ENCODE measurements around the gene NUP210L. TPM values are rescaled to one million over a fixed set of nuclear protein-coding genes. Genes with fewer than 3 reads are reported as not detected.

NUP210L gene
- total RNA-seq, 1 experiment from 2014 or later: 0.10 TPM

GRCh38 chr1:154081386-154082126 lies 73.3 kb downstream of the NUP210L start:
- POLR2A ChIA-PET: no interaction called here
- CTCF ChIA-PET: no interaction called here

GRCh38 chr1:154076413-154076812 lies 78.5 kb downstream of the NUP210L start:
- Histone ChIP-seq H3K27ac (ENCODE audit: low read depth, low read length) (no peak overlapping the region), H4K20me1 (ENCODE audit: insufficient read depth) (no peaks in the 10 kb centered on the region), H3K4me1 (ENCODE audit: control insufficient read depth in 1 of 2, insufficient read depth in 2 of 2, low read length in 2 of 2) (no peaks in the 10 kb centered on the region), H2AFZ (ENCODE audit: low read depth, low read length, poor library complexity, severe bottlenecking) (no peak overlapping the region), H3K9ac (ENCODE audit: low read length) (no peak overlapping the region), H3K9me3 (ENCODE audit: control insufficient read depth in 1 of 2, insufficient read depth in 1 of 2, low read depth in 1 of 2, low read length in 2 of 2) (no peaks in the 10 kb centered on the region), H3K4me2 (ENCODE audit: low read length) (no peak overlapping the region), H3K4me3 (replicated peaks in 1 of 2; ENCODE audit: low read depth in 1 of 2, low read length in 2 of 2) (no peak overlapping the region), H3K79me2 (ENCODE audit: insufficient read depth, low read length) (no peaks in the 10 kb centered on the region), H3K36me3 (ENCODE audit: control insufficient read depth in 1 of 2, insufficient read depth in 2 of 2, low read length in 2 of 2) (no peaks in the 10 kb centered on the region), H3K9me2 (ENCODE audit: insufficient read depth) (no peaks in the 10 kb centered on the region), H3K27me3 (ENCODE audit: insufficient read depth, low read length) (no peaks in the 10 kb centered on the region)
- ChIA-PET CTCF (no interaction called here), POLR2A (no interaction called here), RAD21 (ENCODE audit: low non-redundant PET in 1 of 2, low total read pairs in 2 of 2, uncharacterized antibody in 2 of 2, unreplicated experiment in 2 of 2) (no interaction called here)
- no peak for DNase-seq (ENCODE audit: low read depth, low spot score)
- no peak for ATAC-seq
- no TSS peak for BruUV-seq (replicated peaks)
- intact Hi-C loops (cut with micrococcal nuclease): no loop called here
- no peak for TF ChIP-seq ZFX (IDR thresholded peaks at IDR 0.05)
- no peak for TF ChIP-seq FOSL1 (IDR thresholded peaks at IDR 0.05; ENCODE audit: low read depth)
- TF ChIP-seq SP1 (IDR thresholded peaks at IDR 0.05; ENCODE audit: low read depth): no peak
- TF ChIP-seq SRF (IDR thresholded peaks at IDR 0.05; ENCODE audit: low read depth): no peak
- no peak for TF ChIP-seq REST (IDR thresholded peaks at IDR 0.05; ENCODE audit: low read depth)

More at GRCh38 chr1:154081386-154082126, 73.3 kb downstream of the NUP210L start:
- H2AFZ ChIP-seq (ENCODE audit: low read depth, low read length, poor library complexity, severe bottlenecking): no peak overlapping the region
- no peak overlapping the region for H3K4me2 ChIP-seq (ENCODE audit: low read length)
- H4K20me1 ChIP-seq (ENCODE audit: insufficient read depth): no peaks in the 10 kb centered on the region
- H3K27ac ChIP-seq (ENCODE audit: low read depth, low read length): no peak overlapping the region
- H3K4me1 ChIP-seq (ENCODE audit: control insufficient read depth in 1 of 2, insufficient read depth in 2 of 2, low read length in 2 of 2): no peaks in the 10 kb centered on the region
- no peaks in the 10 kb centered on the region for H3K79me2 ChIP-seq (ENCODE audit: insufficient read depth, low read length)
- no peaks in the 10 kb centered on the region for H3K9me2 ChIP-seq (ENCODE audit: insufficient read depth)
- no TSS peak for BruUV-seq (replicated peaks)
- DNase-seq (ENCODE audit: low read depth, low spot score): no peak
- H3K4me3 ChIP-seq (replicated peaks in 1 of 2; ENCODE audit: low read depth in 1 of 2, low read length in 2 of 2): no peak overlapping the region
- RAD21 ChIA-PET (ENCODE audit: low non-redundant PET in 1 of 2, low total read pairs in 2 of 2, uncharacterized antibody in 2 of 2, unreplicated experiment in 2 of 2): no interaction called here
- H3K9ac ChIP-seq (ENCODE audit: low read length): no peak overlapping the region
- TF ChIP-seq ATF3 (IDR thresholded peaks at IDR 0.05): no peak
- no peak for TF ChIP-seq SIN3A (IDR thresholded peaks at IDR 0.05; ENCODE audit: low read depth)
- no peak for TF ChIP-seq EZH2phosphoT487 (IDR thresholded peaks at IDR 0.05; ENCODE audit: borderline replicate concordance)
- TF ChIP-seq RAD21 (IDR thresholded peaks at IDR 0.05; ENCODE audit: low read depth): no peak
- no peak for TF ChIP-seq POLR2A (IDR thresholded peaks at IDR 0.05; ENCODE audit: borderline replicate concordance, extremely low read depth, insufficient read depth, insufficient read length)
- no peak for TF ChIP-seq SRF (IDR thresholded peaks at IDR 0.05; ENCODE audit: low read depth)
- TF ChIP-seq ELF1 (IDR thresholded peaks at IDR 0.05; ENCODE audit: borderline replicate concordance, low read depth): no peak
- H3K27me3 ChIP-seq (ENCODE audit: insufficient read depth, low read length): no peaks in the 10 kb centered on the region
- ATAC-seq: no peak
- intact Hi-C loops (cut with micrococcal nuclease): no loop called here
- H3K36me3 ChIP-seq (ENCODE audit: control insufficient read depth in 1 of 2, insufficient read depth in 2 of 2, low read length in 2 of 2): no peaks in the 10 kb centered on the region
- no peaks in the 10 kb centered on the region for H3K9me3 ChIP-seq (ENCODE audit: control insufficient read depth in 1 of 2, insufficient read depth in 1 of 2, low read depth in 1 of 2, low read length in 2 of 2)
